ENCODE data around the gene SNX21. TPM values are rescaled to one million over a fixed set of nuclear protein-coding genes. Genes with fewer than 3 reads are reported as not detected.

Gene SNX21
- total and polyA plus RNA-seq, 9 of the 15 experiments (the other 6 are each of a cell fraction or from before 2014, with no cell fraction given): 0.10 to 1.2 (median 0.42) TPM

DNA sequence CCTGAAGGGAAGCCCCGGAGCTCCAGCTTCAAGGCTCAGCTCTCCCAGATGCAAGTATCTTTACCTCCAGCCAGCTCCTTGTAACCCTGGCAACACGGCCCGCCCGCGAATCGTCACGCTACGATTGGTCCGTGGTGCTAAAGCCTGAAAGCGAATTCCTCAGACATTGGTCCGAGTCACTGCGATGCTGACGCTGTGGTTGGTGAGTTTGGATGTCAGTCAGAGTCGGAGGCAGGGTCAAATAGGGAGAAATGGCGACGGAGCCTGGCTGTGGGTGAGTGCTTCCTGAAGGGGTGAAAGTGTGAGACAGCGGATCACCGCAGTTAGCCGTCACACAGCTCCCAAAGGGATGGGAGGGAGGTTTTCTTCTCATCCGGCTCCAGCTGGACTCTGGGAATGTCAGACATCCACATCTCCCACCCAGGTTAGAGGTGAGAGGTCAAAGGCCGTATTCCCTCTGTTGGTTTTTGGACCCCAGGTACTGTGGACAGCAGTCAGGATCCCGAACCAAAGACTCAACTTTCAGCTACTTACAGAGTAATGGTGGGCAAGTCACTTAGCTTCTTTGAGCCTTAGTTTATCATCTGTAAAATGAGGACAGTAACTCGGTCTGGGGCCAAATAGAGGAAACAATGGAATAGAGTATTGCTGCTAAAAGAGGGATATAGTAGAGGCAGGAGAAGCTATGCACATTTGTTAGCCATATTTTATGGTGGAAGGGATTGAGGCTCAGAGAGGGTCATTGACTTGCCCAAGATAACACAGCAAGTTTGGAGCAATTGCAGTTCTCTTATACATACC is 47.6 kb downstream of the SNX21 start, which contains the start of gene ZSWIM1 (continued):
- TF ChIP-seq BCOR (IDR thresholded peaks at IDR 0.05) (peak; percentile 93), BRD9 (IDR thresholded peaks at IDR 0.05; ENCODE audit: low read depth, partially characterized antibody) (peak; percentile 55), SIN3A (IDR thresholded peaks at IDR 0.05; ENCODE audit: borderline replicate concordance in 2 of 2, control insufficient read depth in 1 of 2, low read depth in 2 of 2, low read length in 2 of 2) (0 out of 4 replicates have a peak, but pooled peaks have one; percentile 22 to 50), LEF1 (IDR thresholded peaks at IDR 0.05) (no peak)
- TF ChIP-seq, protein P1, sequence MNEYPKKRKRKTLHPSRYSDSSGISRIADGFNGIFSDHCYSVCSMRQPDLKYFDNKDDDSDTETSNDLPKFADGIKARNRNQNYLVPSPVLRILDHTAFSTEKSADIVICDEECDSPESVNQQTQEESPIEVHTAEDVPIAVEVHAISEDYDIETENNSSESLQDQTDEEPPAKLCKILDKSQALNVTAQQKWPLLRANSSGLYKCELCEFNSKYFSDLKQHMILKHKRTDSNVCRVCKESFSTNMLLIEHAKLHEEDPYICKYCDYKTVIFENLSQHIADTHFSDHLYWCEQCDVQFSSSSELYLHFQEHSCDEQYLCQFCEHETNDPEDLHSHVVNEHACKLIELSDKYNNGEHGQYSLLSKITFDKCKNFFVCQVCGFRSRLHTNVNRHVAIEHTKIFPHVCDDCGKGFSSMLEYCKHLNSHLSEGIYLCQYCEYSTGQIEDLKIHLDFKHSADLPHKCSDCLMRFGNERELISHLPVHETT (CRISPR knock-in tag; conservative IDR thresholded peaks at IDR 0.05 in 1 of 2, IDR thresholded peaks at IDR 0.05 in 1 of 2): no peak

DNA sequence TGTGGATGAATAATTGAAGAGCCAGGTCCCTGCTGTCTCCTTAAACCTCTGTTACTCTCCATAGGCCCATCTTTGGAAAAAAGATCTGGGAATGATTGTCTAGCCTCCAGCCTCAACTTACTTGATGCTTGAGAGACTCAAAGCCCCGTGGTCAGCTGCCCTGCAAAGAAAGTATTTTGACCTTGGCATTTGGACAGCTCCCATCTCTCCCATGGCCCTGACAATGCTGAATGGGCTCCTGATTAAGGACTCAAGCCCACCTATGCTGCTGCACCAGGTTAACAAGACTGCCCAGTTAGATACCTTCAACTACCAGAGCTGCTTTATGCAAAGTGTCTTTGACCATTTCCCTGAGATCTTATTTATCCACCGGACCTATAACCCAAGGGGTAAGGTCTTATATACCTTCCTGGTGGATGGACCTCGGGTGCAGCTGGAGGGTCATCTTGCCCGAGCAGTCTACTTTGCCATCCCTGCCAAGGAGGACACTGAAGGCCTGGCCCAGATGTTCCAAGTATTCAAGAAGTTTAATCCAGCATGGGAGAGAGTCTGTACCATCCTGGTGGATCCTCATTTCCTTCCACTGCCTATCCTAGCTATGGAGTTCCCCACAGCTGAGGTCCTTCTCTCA is 49.0 kb downstream of the SNX21 start:
- Histone ChIP-seq H4K20me1 (replicated peaks; ENCODE audit: control insufficient read depth, insufficient read depth, low read length) (no peaks in the 10 kb centered on the region), H3K4me3 (no peak overlapping the region), H3K27me3 (ENCODE audit: control insufficient read depth in 2 of 2, insufficient read depth in 2 of 2, low read length in 2 of 2) (no peaks in the 10 kb centered on the region), H3K36me3 (ENCODE audit: control insufficient read depth, insufficient read depth, low read length) (peaks cover 36% of the 10 kb centered on the region; the same call in 2 of the 3 replicates), H3K9me3 (replicated peaks; ENCODE audit: control insufficient read depth, insufficient read depth, low read depth, low read length) (no peaks in the 10 kb centered on the region), H3K79me2 (ENCODE audit: control insufficient read depth, insufficient read depth, low read length) (peaks cover 32% of the 10 kb centered on the region), H3K4me2 (ENCODE audit: insufficient read depth, low read length) (no peak overlapping the region), H3K9me1 (ENCODE audit: control insufficient read depth, insufficient read depth, low read length) (peaks cover 4% of the 10 kb centered on the region), H3K9ac (ENCODE audit: insufficient read depth in 1 of 2, low read depth in 2 of 2, low read length in 2 of 2) (no peak overlapping the region), H3K4me1 (replicated peaks in 1 of 2; ENCODE audit: control insufficient read depth in 2 of 2, insufficient read depth in 2 of 2, low read length in 2 of 2) (peaks cover 30 to 37% of the 10 kb centered on the region in 2 experiments), H2AFZ (ENCODE audit: low read depth, low read length) (no peak overlapping the region), H3K27ac (ENCODE audit: extremely low read depth, low read depth, low read length) (no peak overlapping the region; the same call in 2 of the 3 replicates)
- CTCF ChIA-PET (ENCODE audit: low intra/inter-chr PET ratio): no interaction called here
- POLR2A ChIA-PET: interaction anchor here (0.7 to 2.4 kb wide), 7 partner anchors 7 to 1144 kb away, joined by 3 to 11 read pairs (median 6); partner anchors contain the start of genes CTSA and NEURL2
- in situ Hi-C loops (cut with MboI): no loop called here
- intact Hi-C loops (cut with micrococcal nuclease): loop anchor here (10.0 kb wide), 1 partner anchor 48 kb away; the partner anchor contains the start of gene SNX21
- no peak for FAIRE-seq
- no peak for DNase-seq (ENCODE audit: extremely low read depth in 1 of 4, low spot score in 3 of 4)
- ATAC-seq: no peak
- 88% methylated on average over 4 of the region's 4 CpGs for WGBS (ENCODE audit: insufficient coverage, low coverage, missing lambda C conversion rate)
- BruUV-seq (replicated peaks): no TSS peak
- TF ChIP-seq FOXJ3 (CRISPR knock-in tag; IDR thresholded peaks at IDR 0.05) (no peak), TBP (optimal IDR thresholded peaks at IDR 0.05; ENCODE audit: low read depth, low read length) (no peak), SP1 (CRISPR knock-in tag; IDR thresholded peaks at IDR 0.05) (no peak), YBX1 (IDR thresholded peaks at IDR 0.05) (no peak), TAF15 (IDR thresholded peaks at IDR 0.05; ENCODE audit: low read depth, low read length) (no peak), TGIF2 (CRISPR knock-in tag; IDR thresholded peaks at IDR 0.05) (no peak), DACH1 (IDR thresholded peaks at IDR 0.05; ENCODE audit: partially characterized antibody) (no peak), U2AF2 (optimal IDR thresholded peaks at IDR 0.05; ENCODE audit: low read depth, low read length) (no peak), ZNF408 (CRISPR knock-in tag; IDR thresholded peaks at IDR 0.05; ENCODE audit: low read depth) (no peak), XRCC4 (IDR thresholded peaks at IDR 0.05; ENCODE audit: extremely low read depth, insufficient read depth, insufficient read length) (no peak), ASH1L (IDR thresholded peaks at IDR 0.05; ENCODE audit: borderline replicate concordance, low read depth, partially characterized antibody) (no peak)
- TF ChIP-seq, protein P2, sequence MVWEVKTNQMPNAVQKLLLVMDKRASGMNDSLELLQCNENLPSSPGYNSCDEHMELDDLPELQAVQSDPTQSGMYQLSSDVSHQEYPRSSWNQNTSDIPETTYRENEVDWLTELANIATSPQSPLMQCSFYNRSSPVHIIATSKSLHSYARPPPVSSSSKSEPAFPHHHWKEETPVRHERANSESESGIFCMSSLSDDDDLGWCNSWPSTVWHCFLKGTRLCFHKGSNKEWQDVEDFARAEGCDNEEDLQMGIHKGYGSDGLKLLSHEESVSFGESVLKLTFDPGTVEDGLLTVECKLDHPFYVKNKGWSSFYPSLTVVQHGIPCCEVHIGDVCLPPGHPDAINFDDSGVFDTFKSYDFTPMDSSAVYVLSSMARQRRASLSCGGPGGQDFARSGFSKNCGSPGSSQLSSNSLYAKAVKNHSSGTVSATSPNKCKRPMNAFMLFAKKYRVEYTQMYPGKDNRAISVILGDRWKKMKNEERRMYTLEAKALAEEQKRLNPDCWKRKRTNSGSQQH (CRISPR knock-in tag; IDR thresholded peaks at IDR 0.05): no peak
